ENCODE results near the gene RHOB. TPM values are rescaled to one million over a fixed set of nuclear protein-coding genes. Genes with fewer than 3 reads are reported as not detected.

RHOB gene
- total RNA-seq, 1 experiment from 2014 or later, result 92.2 TPM

- no peak for DNase-seq (ENCODE audit: low read depth)
Measured at GRCh38 chr2:20436716-20437470, 10.0 kb upstream of the RHOB start.

- peak; percentile 91 for DNase-seq (ENCODE audit: low read depth)
Measured at GRCh38 chr2:20438334-20439192, 8.3 kb upstream of the RHOB start.

- DNase-seq (ENCODE audit: low read depth), result peak; percentile 69
Measured at GRCh38 chr2:20439193-20439475, 7.7 kb upstream of the RHOB start.

GRCh38 chr2:20439503-20439902 is 7.4 kb upstream of the RHOB start:
- no peak for DNase-seq (ENCODE audit: low read depth)

GRCh38 chr2:20440001-20440560 is 6.8 kb upstream of the RHOB start:
- DNase-seq (ENCODE audit: low read depth), result no peak

- DNase-seq (ENCODE audit: low read depth), result peak; percentile 64
Measured at GRCh38 chr2:20443276-20443920, 3.5 kb upstream of the RHOB start.

- peak; percentile 65 for DNase-seq (ENCODE audit: low read depth)
Measured at GRCh38 chr2:20444101-20444992, 2.5 kb upstream of the RHOB start.

GRCh38 chr2:20444993-20445910 is 1.6 kb upstream of the RHOB start:
- no peak for DNase-seq (ENCODE audit: low read depth)

GRCh38 chr2:20446255-20446916 is 488 bp upstream of the RHOB start:
- no peak for DNase-seq (ENCODE audit: low read depth)

GRCh38 chr2:20447437-20448245 is 767 bp downstream of the RHOB start:
- peak; percentile 43 for DNase-seq (ENCODE audit: low read depth)

GRCh38 chr2:20448246-20448976 is 1.5 kb downstream of the RHOB start:
- DNase-seq (ENCODE audit: low read depth), result peak; percentile 32

- DNase-seq (ENCODE audit: low read depth), result no peak
Measured at GRCh38 chr2:20448977-20449306, 2.1 kb downstream of the RHOB start.

GRCh38 chr2:20449501-20450200 is 2.8 kb downstream of the RHOB start:
- no peak for DNase-seq (ENCODE audit: low read depth)

GRCh38 chr2:20450201-20450999 is 3.5 kb downstream of the RHOB start:
- DNase-seq (ENCODE audit: low read depth), result peak; percentile 70

GRCh38 chr2:20451000-20451290 is 4.1 kb downstream of the RHOB start:
- no peak for DNase-seq (ENCODE audit: low read depth)

- no peak for DNase-seq (ENCODE audit: low read depth)
Measured at GRCh38 chr2:20451341-20451740, 4.5 kb downstream of the RHOB start.

Data from LHCN-M2 (cell line).